Activated naive CD4-positive, alpha-beta T cell treated with anti-CD3 and anti-CD28 coated beads, Interleukin-2, amount 10 ng/mL, durations not matched to agents 7 days and 5 days (primary cell): ENCODE measurements around the gene PCSK6.

ENCODE experiments used
- CTCF ChIA-PET: fragments of 350-600 bp; sonication (Branson Sonifier 250); formaldehyde crosslinking; loops from one replicate; lab custom pipeline; 2021; ENCODE audit warnings: antibody characterized with exemption; lab: Charles Lee
- DNase-seq: peaks from one replicate; pipeline ENCODE4 v3.0.0-alpha.2; 2020
- H3K27ac Mint-ChIP-seq: one replicate; pipeline ENCODE4 v1.8.0; 2021; ENCODE audit warnings: mild to moderate bottlenecking, moderate library complexity, mixed read lengths
- H3K27me3 Mint-ChIP-seq: one replicate; pipeline ENCODE4 v1.8.0; 2021; ENCODE audit warnings: mild to moderate bottlenecking, mixed read lengths
- H3K36me3 Mint-ChIP-seq: one replicate; pipeline ENCODE4 v1.8.0; 2021; ENCODE audit warnings: mixed read lengths
- H3K4me1 Mint-ChIP-seq: one replicate; pipeline ENCODE4 v1.8.0; 2021; ENCODE audit warnings: mixed read lengths
- H3K4me3 Mint-ChIP-seq: one replicate; pipeline ENCODE4 v1.8.0; 2021; ENCODE audit warnings: mild to moderate bottlenecking, moderate library complexity, mixed read lengths
- H3K9me3 Mint-ChIP-seq: one replicate; pipeline ENCODE4 v1.8.0; 2021; ENCODE audit warnings: mixed read lengths

PCSK6 gene

GRCh38 chr15:101391981-101392640 is 97.4 kb downstream of the PCSK6 start:
- Mint-ChIP-seq H3K4me1 (no peaks in the 10 kb centered on the region), H3K27me3 (peaks cover 51% of the 10 kb centered on the region), H3K27ac (no peak overlapping the region), H3K36me3 (no peaks in the 10 kb centered on the region), H3K4me3 (no peak overlapping the region), H3K9me3 (no peaks in the 10 kb centered on the region)
- CTCF ChIA-PET: no interaction called here
- no peak for DNase-seq

DNA sequence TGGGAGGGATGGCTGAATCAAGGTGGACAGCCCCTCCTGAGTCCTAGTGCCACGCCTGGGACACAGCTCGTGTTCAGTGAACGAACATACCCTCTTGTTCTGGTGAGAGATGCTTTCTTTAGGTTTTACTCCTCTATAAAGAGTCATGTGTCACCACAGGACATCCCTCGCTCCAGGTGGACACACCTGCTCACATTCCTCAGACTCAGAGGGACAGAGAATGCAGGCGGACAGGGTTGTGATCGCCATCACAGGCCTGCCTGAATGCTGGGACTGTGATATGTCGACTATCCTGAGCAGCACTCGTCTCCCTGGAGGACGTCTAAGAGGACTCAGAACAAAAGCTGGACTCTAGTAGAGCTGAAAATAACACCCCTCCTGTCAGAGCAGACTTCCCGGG is 98.1 kb downstream of the PCSK6 start:
- peaks cover 44% of the 10 kb centered on the region for H3K27me3 Mint-ChIP-seq
- H3K36me3 Mint-ChIP-seq: no peaks in the 10 kb centered on the region
- no peak overlapping the region for H3K27ac Mint-ChIP-seq
- H3K4me3 Mint-ChIP-seq: no peak overlapping the region
- H3K4me1 Mint-ChIP-seq: no peaks in the 10 kb centered on the region
- no peaks in the 10 kb centered on the region for H3K9me3 Mint-ChIP-seq
- CTCF ChIA-PET: no interaction called here
- no peak for DNase-seq

- Mint-ChIP-seq H3K4me3 (no peak overlapping the region), H3K27ac (no peak overlapping the region), H3K27me3 (peaks cover 36% of the 10 kb centered on the region), H3K4me1 (no peaks in the 10 kb centered on the region), H3K36me3 (no peaks in the 10 kb centered on the region), H3K9me3 (no peaks in the 10 kb centered on the region)
- CTCF ChIA-PET: no interaction called here
- no peak for DNase-seq
These were observed 99.0 kb downstream of the PCSK6 start for GRCh38 chr15:101390462-101390861.

GRCh38 chr15:101390060-101390459 is 99.4 kb downstream of the PCSK6 start:
- Mint-ChIP-seq H3K4me3 (no peak overlapping the region), H3K9me3 (no peaks in the 10 kb centered on the region), H3K4me1 (no peaks in the 10 kb centered on the region), H3K27ac (no peak overlapping the region), H3K36me3 (no peaks in the 10 kb centered on the region), H3K27me3 (peaks cover 36% of the 10 kb centered on the region)
- CTCF ChIA-PET: no interaction called here
- no peak for DNase-seq

DNA sequence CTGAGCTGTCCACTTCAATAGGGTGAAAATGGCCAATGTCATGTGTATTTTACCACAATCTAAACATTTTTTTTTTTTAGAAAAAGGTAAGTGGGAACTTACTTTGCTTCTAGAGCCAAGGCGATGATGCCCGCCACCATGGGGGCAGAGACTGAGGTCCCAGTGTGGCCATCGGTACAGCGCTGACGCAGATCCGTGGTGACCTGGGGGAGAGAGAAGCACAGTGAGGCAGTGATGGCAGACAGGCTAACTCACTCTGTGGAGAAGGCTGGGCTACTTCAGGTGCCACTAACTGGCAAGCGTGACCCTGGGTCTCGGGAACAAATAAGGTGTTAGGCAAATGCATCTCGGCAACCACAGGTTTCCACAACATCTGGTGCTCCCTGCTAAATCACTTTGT is 100.1 kb downstream of the PCSK6 start:
- Mint-ChIP-seq H3K4me1 (no peaks in the 10 kb centered on the region), H3K36me3 (no peaks in the 10 kb centered on the region), H3K9me3 (no peaks in the 10 kb centered on the region), H3K4me3 (no peak overlapping the region), H3K27me3 (peaks cover 31% of the 10 kb centered on the region), H3K27ac (no peak overlapping the region)
- CTCF ChIA-PET: no interaction called here
- DNase-seq: no peak

DNA sequence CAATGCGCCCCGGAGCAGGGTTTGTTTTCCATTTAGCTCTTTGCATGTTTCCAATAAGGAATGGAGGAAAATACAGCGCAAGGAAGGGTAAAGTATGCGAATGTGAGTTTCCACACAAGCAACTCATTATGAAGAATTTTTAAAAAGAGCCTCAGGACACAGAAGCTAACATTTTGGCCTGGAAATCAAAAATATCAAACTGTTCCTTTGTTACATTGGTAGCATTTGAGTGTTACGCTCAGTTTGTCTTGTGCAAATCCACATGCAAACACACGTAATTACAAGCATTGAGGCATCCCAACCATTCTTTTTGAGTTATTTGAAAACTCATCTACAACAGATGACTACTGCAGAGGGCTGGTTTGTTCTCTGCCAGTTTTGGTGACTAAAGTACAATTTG is 101.5 kb downstream of the PCSK6 start:
- no peak for DNase-seq
- Mint-ChIP-seq H3K36me3 (no peaks in the 10 kb centered on the region), H3K27me3 (peaks cover 19% of the 10 kb centered on the region), H3K4me3 (no peak overlapping the region), H3K4me1 (no peaks in the 10 kb centered on the region), H3K9me3 (no peaks in the 10 kb centered on the region), H3K27ac (no peak overlapping the region)
- CTCF ChIA-PET: no interaction called here

DNA sequence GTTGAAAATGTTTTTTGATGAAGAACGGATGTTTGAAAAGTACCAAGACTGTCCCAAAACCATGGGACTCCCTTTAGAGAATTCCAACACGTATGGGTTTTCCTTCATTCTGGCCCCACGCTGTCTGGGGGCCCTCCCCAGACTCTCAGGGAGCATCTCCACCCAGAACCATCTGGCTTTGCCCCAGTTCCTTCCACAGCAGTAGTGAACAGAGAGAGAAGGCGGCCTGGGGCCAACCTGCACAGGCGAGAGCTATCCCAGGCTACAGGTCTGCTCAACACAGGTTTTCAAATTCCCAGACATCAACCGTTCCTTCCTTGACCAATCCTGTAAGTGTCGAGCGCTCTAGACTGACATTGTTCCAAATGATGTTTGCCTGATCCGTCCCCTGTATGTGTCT is 101.9 kb downstream of the PCSK6 start:
- Mint-ChIP-seq H3K9me3 (no peaks in the 10 kb centered on the region), H3K27ac (no peak overlapping the region), H3K4me3 (no peak overlapping the region), H3K4me1 (no peaks in the 10 kb centered on the region), H3K27me3 (peaks cover 14% of the 10 kb centered on the region), H3K36me3 (no peaks in the 10 kb centered on the region)
- DNase-seq: no peak
- CTCF ChIA-PET: no interaction called here

GRCh38 chr15:101386967-101387366 is 102.5 kb downstream of the PCSK6 start:
- H3K36me3 Mint-ChIP-seq: no peaks in the 10 kb centered on the region
- H3K9me3 Mint-ChIP-seq: no peaks in the 10 kb centered on the region
- no peak overlapping the region for H3K4me3 Mint-ChIP-seq
- no peak overlapping the region for H3K27ac Mint-ChIP-seq
- CTCF ChIA-PET: no interaction called here
- no peak for DNase-seq
- no peaks in the 10 kb centered on the region for H3K4me1 Mint-ChIP-seq
- peaks cover 13% of the 10 kb centered on the region for H3K27me3 Mint-ChIP-seq

GRCh38 chr15:101386006-101386405 is 103.5 kb downstream of the PCSK6 start:
- no peak overlapping the region for H3K27ac Mint-ChIP-seq
- no peak overlapping the region for H3K4me3 Mint-ChIP-seq
- peaks cover 7% of the 10 kb centered on the region for H3K27me3 Mint-ChIP-seq
- no peaks in the 10 kb centered on the region for H3K9me3 Mint-ChIP-seq
- H3K36me3 Mint-ChIP-seq: no peaks in the 10 kb centered on the region
- CTCF ChIA-PET: no interaction called here
- DNase-seq: no peak
- no peaks in the 10 kb centered on the region for H3K4me1 Mint-ChIP-seq

GRCh38 chr15:101384276-101384675 is 105.2 kb downstream of the PCSK6 start:
- H3K9me3 Mint-ChIP-seq: no peaks in the 10 kb centered on the region
- DNase-seq: no peak
- CTCF ChIA-PET: interaction anchor here (0.5 kb wide), 1 partner anchor 404 kb away, joined by 4 read pairs; no protein-coding TSS in a partner anchor
- H3K27ac Mint-ChIP-seq: no peak overlapping the region
- no peaks in the 10 kb centered on the region for H3K4me1 Mint-ChIP-seq
- H3K36me3 Mint-ChIP-seq: no peaks in the 10 kb centered on the region
- H3K27me3 Mint-ChIP-seq: peaks cover 3% of the 10 kb centered on the region
- H3K4me3 Mint-ChIP-seq: no peak overlapping the region

GRCh38 chr15:101382544-101382943 is 107.0 kb downstream of the PCSK6 start:
- no peak overlapping the region for H3K27ac Mint-ChIP-seq
- DNase-seq: no peak
- no peaks in the 10 kb centered on the region for H3K4me1 Mint-ChIP-seq
- no peaks in the 10 kb centered on the region for H3K36me3 Mint-ChIP-seq
- peaks cover under 1% of the 10 kb centered on the region for H3K27me3 Mint-ChIP-seq
- CTCF ChIA-PET: no interaction called here
- H3K9me3 Mint-ChIP-seq: no peaks in the 10 kb centered on the region
- no peak overlapping the region for H3K4me3 Mint-ChIP-seq

DNA sequence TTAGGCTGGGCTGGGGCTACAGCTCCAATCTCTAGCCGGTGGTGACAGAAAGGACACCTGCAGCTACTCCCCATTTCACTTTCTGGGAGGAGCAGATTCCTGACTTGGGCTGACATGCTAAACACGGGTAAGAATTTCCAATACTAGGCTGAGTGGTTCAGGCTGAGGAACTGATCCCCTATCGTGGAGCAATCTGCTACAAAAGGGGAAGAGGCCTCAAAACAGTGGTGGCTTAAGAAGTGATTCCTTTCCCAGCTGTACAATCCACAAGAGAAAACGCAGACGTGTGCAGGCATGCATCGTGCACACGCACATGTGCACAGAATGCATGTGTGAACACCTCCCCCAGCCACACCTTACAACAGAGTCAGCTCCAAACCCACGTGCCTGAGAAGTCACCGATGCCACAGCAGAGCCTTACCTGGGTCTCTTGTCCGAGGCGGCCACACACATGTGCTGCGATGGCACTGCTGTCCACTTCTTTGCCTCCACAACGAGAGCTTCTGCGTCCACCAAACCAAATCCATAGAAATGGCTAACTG is 107.8 kb downstream of the PCSK6 start:
- no peaks in the 10 kb centered on the region for H3K4me1 Mint-ChIP-seq
- H3K27ac Mint-ChIP-seq: no peak overlapping the region
- no peak overlapping the region for H3K4me3 Mint-ChIP-seq
- no peaks in the 10 kb centered on the region for H3K36me3 Mint-ChIP-seq
- CTCF ChIA-PET: no interaction called here
- no peak for DNase-seq
- H3K9me3 Mint-ChIP-seq: no peaks in the 10 kb centered on the region
- H3K27me3 Mint-ChIP-seq: no peaks in the 10 kb centered on the region

DNA sequence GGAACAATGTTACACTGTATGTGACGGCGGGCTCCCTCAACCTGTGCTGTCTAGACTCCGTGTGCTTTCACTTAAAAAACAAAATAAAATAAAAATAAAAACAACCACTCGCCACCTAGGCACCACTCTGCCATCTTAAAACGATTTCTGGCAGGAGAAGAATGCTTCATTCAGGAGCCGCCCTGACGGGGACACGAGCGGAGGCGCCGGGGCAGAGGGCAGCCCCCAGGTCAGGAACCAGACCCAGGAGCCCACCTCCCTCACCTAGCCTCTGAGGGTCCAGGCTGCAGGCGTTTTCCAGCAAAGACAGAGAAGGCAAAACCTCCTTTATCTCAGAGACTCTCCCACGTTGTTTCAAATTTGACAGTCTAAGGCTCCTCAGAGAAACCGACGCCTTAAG is 109.4 kb downstream of the PCSK6 start:
- no peaks in the 10 kb centered on the region for H3K9me3 Mint-ChIP-seq
- H3K36me3 Mint-ChIP-seq: no peaks in the 10 kb centered on the region
- no peaks in the 10 kb centered on the region for H3K27me3 Mint-ChIP-seq
- DNase-seq: no peak
- no peak overlapping the region for H3K27ac Mint-ChIP-seq
- H3K4me3 Mint-ChIP-seq: no peak overlapping the region
- CTCF ChIA-PET: no interaction called here
- H3K4me1 Mint-ChIP-seq: peaks cover 6% of the 10 kb centered on the region

GRCh38 chr15:101379647-101380046 is 109.9 kb downstream of the PCSK6 start:
- H3K9me3 Mint-ChIP-seq: no peaks in the 10 kb centered on the region
- no peaks in the 10 kb centered on the region for H3K36me3 Mint-ChIP-seq
- H3K4me1 Mint-ChIP-seq: peaks cover 6% of the 10 kb centered on the region
- DNase-seq: no peak
- CTCF ChIA-PET: no interaction called here
- no peak overlapping the region for H3K27ac Mint-ChIP-seq
- no peak overlapping the region for H3K4me3 Mint-ChIP-seq
- H3K27me3 Mint-ChIP-seq: no peaks in the 10 kb centered on the region

DNA sequence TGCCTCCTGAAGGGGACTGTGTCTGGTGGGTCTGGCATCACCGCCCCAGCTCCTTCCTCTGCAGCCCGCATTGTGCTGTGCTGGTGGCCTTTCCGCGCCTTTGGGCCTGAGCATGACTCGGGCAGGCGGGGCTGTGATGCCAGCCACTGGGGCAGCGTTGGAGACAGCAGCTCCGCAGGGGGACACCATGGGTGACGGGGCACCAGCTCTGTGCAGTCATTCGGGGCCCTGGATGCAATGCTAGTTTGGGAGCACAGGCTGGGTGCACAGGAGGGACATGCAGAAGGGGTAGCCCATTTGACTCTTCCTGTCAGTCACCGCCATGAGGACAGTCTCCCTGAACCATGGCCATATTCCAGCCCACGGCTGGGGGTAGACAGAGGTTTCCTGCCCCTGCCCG is 110.6 kb downstream of the PCSK6 start:
- Mint-ChIP-seq H3K4me3 (no peak overlapping the region), H3K36me3 (no peaks in the 10 kb centered on the region), H3K4me1 (peaks cover 6% of the 10 kb centered on the region), H3K9me3 (no peaks in the 10 kb centered on the region), H3K27ac (no peak overlapping the region), H3K27me3 (peaks cover 7% of the 10 kb centered on the region)
- CTCF ChIA-PET: no interaction called here
- no peak for DNase-seq
